GM21528 (cell line): ENCODE results near the gene HOXA1.

Experiments
- ATAC-seq: cut with Tn5 transposase; IDR thresholded peaks from one replicate; pipeline ENCODE4 v1.9.1; 2021; ENCODE audit warnings: mild to moderate bottlenecking, moderate library complexity; ENCODE audit not compliant: unreplicated experiment, low FRiP score

HOXA1 gene

DNA sequence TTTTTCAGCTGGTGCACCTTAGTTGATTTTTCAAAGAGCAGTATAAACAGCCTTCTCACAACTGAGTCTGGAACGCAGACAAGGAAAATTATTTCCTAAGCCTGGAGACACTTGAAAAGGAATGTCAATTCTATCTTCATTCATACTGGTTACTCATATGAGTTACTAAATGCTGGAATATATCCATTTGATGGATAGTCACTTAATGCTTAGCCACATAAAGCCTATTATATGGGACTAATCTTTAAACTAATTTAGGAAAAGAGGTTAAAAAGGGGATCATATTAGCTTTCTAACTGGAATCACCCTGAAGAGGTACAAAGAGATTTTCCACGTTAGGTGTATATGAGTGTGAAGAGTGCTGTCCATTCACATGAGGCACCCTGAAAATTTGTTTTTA, 36.4 kb upstream of the HOXA1 start:
- ATAC-seq: no peak

- ATAC-seq: no peak
These were observed 35.6 kb upstream of the HOXA1 start for GRCh38 chr7:27131390-27131819.

DNA sequence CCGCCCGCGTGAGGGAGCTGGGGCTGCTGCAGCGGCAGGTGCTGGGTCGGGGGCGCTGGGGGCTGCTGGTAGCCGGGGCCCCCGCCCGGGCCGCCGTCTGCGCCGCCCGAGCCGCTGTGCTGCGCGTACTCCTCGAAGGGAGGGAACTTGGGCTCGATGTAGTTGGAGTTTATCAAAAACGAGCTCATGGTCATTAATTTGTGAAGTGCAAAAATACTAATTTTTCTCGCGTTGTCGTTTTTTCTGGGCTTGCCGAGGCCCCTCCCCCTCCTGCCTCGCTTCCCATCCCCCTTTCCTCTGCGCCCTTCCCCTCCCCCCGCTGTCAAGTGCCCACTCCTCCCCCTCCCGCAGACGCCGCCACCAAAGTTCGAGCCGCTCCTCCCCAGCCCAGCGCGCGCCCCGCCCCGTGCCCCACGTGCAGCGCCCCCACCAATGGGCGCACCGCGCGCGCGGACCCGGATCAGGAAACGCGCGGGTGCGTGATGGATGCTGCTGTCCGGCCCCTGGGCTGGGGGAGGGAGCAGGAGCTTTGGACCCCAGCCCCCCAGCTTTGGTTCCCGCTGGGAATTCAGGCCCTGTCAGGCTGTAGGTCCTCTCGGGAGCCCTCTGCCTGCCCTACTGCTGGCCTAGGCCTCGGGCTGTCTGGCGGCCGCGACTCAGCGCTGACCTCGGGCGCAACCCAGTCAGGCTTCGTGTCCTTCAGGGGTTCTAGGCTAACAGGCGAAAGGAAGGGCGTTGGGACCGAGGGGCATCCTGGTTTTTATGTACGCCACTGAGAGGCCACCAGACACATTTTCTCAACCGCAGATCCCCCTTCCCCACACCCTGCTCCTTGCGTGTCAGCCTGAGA, 35.0 kb upstream of the HOXA1 start, which contains the start of gene HOXA4:
TSS of gene HOXA4 (minus strand) at position 218 of the 850 bp plus-strand sequence. CDS start at position 194, 24 bp downstream.
- ATAC-seq: no peak

DNA sequence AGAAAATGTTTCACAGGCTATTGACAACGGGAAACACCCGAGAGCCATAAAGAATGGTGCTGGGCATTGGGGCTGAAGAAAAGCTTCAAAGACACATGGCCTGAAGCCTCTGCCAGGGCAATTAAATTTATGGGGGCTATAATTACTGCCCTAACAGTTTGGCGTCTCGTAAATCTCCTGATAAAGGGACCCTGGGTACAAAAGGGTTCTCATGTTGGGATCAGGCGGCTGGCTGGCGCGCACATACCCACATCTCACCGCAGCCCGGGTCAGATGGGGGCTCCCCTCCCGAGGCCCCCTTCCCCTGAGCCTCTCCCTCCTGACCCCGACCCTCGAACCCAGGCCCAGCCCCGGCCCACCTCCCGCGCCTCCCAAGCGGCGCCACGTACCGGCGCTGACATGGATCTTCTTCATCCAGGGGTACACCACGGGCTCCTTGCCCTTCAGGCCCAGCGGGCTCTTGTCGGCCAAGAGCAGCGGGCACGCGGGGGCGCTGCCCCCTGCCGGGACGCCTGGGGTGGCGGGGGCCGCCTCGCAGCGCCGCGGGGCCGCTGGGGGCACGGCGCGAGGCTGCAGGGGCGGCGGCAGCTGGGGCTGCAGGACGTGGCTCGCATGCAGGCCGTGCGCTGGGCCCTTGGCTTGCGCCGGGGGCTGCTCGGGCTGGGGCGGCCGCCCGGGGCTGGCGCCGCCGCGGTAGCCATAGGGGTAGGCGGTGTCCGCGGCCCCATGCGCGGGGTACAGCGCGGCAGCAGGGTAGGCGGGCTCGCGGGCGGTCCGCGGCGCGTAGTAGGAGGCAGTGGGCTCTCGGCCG, 34.1 kb upstream of the HOXA1 start:
- ATAC-seq: no peak

- ATAC-seq: no peak
These were observed 33.3 kb upstream of the HOXA1 start for GRCh38 chr7:27128776-27129728.

DNA sequence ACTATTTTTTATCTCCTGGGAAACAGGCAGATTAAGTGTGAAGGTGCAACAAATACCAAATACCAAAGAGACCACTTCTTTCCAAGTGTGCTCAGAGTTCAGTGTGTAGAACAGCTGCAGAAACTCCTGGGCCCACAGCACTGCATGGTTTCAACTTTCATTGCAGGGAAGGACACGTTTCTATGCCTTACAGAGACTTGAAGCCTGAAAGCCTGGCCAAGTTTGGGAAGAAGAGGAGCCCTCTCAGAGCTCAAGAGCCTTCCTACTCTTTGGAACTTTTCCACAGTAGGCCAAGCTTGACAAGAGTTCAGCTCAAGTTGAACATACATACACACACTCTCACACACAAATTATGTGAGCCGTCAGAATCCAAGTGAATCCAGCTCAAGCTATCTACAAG, 32.2 kb upstream of the HOXA1 start:
- ATAC-seq: no peak

- ATAC-seq: no peak
These were observed 31.0 kb upstream of the HOXA1 start for GRCh38 chr7:27126596-27127327.

GRCh38 chr7:27125986-27126394, 30.2 kb upstream of the HOXA1 start:
- ATAC-seq: no peak

- ATAC-seq: no peak
These were observed 29.3 kb upstream of the HOXA1 start for GRCh38 chr7:27124902-27125689.

DNA sequence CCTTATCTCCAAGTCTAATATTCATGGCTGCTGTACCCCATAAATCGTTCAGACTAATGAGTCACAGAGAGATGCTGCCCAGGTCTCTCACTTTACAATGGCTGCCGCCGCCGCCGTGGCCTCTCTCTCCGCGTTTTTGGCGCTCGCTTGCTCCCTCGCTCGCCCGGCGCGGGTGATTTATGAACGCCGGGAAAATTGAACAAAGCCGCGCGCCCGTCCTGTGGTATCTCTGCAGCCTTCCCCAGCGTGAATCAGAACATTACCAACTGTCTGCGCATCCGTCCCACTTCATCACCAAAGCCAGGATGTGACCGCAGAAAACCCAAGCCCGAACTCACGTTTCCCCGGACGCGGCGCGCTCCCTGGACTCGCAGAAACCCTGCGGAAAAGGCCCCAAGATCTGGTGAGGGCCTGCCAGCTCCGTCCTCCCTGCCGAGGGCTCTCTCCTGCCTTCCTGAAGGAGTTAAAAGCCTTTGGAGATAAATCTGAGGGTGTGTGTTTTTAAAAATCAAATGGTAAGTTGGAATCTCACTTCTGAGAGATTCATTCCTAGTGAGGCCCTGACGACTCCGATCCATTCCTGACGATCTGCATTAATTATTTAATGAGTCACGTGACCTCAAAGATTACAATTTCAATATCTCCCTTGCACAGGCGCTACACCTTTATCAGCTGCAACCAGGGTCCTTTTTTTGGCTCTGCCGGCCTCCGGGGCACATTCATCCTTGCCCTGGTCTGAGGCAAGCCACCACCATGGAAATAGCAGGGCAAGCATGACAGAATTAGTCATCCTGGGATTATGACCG, 28.5 kb upstream of the HOXA1 start:
- ATAC-seq: no peak

- ATAC-seq: no peak
These were observed 27.8 kb upstream of the HOXA1 start for GRCh38 chr7:27123477-27124053.

DNA sequence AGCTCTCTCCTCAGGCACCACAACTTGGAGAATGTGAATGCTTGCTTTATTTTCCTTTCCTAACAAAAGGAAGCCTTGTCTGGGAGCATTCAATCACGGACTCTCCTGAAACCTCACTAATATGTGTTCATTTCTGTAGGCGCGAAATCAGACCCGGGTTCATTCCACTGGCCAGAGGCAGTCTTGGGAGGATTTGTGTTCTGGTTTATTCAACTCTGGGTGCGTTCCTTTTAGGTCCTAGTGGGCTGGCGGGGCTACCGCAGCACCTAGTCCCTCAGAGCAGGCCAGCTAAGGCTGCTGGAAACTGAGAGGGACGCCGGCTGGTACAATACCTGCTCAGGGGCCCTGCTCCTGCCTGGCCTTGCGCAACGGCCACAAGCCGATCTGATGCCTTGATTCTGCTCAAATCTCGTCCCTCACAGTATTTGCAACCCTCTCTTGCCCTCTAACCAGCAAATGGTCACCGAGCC, 27.2 kb upstream of the HOXA1 start:
- ATAC-seq: no peak

DNA sequence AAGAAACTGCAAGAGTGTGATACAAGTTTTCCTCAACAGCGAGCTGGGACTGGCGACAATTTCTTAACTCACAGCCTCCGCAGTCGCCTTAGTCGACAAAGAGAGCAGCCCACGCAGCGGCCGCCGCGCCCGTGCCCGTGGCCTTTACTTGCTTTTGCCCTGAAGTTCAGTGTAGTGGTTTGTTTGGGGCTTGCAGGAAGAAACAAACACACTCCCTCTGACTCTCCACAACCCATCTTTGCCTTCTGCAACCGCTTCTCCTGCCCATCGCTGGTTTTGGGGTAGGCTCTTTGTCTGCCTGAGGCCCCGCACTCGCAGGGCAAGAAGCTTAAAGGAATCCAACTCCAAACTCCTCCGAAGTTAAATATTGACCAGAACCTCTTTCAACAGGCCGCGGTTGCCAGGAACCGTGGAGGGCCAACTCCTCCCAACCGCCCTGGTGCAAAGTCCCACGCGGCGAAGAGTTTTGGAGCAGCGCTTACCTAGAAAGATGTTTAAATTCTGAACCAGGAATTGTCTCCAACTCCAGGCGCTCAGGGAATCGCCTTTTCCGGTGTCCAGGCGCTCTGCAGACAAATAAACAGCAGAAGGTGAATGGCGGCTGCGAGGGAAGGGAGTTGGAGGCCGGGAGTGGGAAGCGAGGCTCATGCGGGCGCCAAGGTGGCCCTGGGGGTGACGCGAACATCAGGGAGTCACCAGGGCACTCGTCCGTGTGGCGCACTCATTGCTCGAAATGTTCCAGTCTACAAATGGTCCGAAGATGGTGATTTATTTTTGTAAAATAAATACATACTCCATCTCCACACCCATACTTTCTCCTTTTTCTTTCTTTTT, 26.5 kb upstream of the HOXA1 start:
- no peak for ATAC-seq

- no peak for ATAC-seq
These were observed 25.9 kb upstream of the HOXA1 start for GRCh38 chr7:27121684-27122076.

DNA sequence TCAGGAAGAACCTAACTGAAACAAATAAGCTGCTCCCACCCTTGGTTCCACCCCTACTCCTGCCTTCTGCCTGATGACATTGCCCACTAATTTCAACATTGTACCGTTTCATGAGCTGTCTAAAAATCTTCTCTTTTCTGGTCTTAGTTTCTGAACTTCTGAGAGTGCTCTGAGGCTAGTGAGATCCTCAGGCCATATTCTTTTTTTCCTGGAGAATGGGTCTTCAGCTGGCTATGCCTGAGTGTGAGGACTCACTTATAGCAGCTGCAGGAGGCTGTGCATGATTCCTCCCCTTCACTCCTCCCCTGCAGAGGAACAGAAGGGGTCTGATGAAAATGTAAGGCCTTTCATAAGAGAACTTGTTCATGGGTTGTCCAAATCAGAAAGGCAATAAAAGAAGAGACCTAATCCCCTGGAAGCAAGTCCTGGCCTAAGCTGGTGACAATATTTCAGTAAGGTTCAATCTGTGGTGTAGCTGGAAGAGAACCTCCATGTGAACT, 23.7 kb upstream of the HOXA1 start:
- ATAC-seq: no peak

DNA sequence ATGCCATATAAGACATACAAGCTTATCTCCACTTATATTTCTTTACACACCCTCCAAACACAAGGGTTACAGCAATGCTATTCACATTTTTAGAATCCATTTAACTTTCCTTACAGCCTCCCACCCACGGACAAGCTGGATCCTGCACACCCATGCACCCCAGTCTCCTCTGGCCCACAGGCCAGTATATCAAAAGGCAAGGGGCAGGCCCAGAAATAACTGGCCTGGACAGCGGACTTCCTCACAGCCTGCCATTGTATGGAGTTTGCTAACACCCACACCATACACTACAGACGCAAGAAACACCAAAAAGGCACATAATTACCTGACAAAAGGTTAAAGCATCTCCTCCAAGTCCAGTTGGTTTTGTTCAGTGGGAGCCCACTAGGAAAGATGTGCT, 22.8 kb upstream of the HOXA1 start:
- no peak for ATAC-seq
